Sigmoid colon (tissue), 7 donors: Measurements from ENCODE around the gene SREBF2. TPM values are rescaled to one million over a fixed set of nuclear protein-coding genes. Genes with fewer than 3 reads are reported as not detected.

Source experiments
- DNase-seq: peaks from one replicate; pipeline ENCODE4 v3.0.0-alpha.2; 2019
- H3K27ac ChIP-seq, 4 donors: fragments of 200-600 bp; sonication (generic); one replicate each; pipeline ENCODE4 v1.5.1; 2016 to 2019; ENCODE audit warnings: mild to moderate bottlenecking in 1 of 4
- H3K27me3 ChIP-seq, 3 donors: fragments of 200-600 bp; sonication (generic); one replicate each; pipeline ENCODE4 v1.5.1; 2019; ENCODE audit warnings: mild to moderate bottlenecking in 1 of 3
- H3K36me3 ChIP-seq, 4 donors: fragments of 200-600 bp; sonication (generic); one replicate each; pipeline ENCODE4 v1.5.1; 2016 to 2019
- H3K4me1 ChIP-seq, 4 donors: fragments of 200-600 bp; sonication (generic); one replicate each; pipeline ENCODE4 v1.5.1; 2017 to 2019
- H3K4me3 ChIP-seq, 4 donors: fragments of 200-600 bp; sonication (generic); one replicate each; pipeline ENCODE4 v1.5.1; 2017 to 2019; ENCODE audit warnings: mild to moderate bottlenecking in 2 of 4, moderate library complexity in 1 of 4
- H3K9me3 ChIP-seq, 4 donors: fragments of 200-600 bp in 3 of 4; sonication (generic) in 3 of 4; one replicate each; pipeline versions ENCODE4 v1.5.1 to v1.6.1; 2013 to 2019
- EP300 ChIP-seq, 4 donors: sonication (generic); formaldehyde crosslinking; IDR thresholded peaks; one replicate each; pipeline ENCODE4 v1.6.1; 2017; ENCODE audit warnings: antibody characterized with exemption in 4 of 4
- POLR2A ChIP-seq, 2 donors: fragments of 450-650 bp; IDR thresholded peaks; one replicate each; pipeline ENCODE4 v1.6.1; 2016; ENCODE audit warnings: antibody characterized with exemption in 2 of 2, mild to moderate bottlenecking in 2 of 2, moderate library complexity in 2 of 2
- POLR2AphosphoS5 ChIP-seq, 4 donors: sonication (generic); formaldehyde crosslinking; IDR thresholded peaks; one replicate each; pipeline ENCODE4 v1.6.1; 2017; ENCODE audit warnings: antibody characterized with exemption in 4 of 4
- WGBS, 2 donors: extraction: QIAGEN DNeasy Blood & Tissue Kit; methylation state at CpG; one replicate each; pipeline ENCODE4 v1.1.7; 2013; 5-methylcytosine and 5-hydroxymethylcytosine counted together
- intact Hi-C: fragments of 100-400 bp; cut with DNase I; formaldehyde crosslinking; loops from one replicate; pipeline ENCODE4 v1.15.1; 2023
- polyA plus RNA-seq, 3 donors: library from polyadenylated mRNA; stranded (reverse); fragments of 200-250 nt; gene quantifications; one replicate each; pipeline ENCODE4 v1.2.3, GENCODE V29; 2013
- small RNA-seq, 3 donors: library from RNA; depleted of rRNA; stranded (forward); fragments of <200 nt; gene quantifications; one replicate each; pipeline ENCODE3, GENCODE V24; 2016
- total RNA-seq, 4 donors: library from RNA; depleted of rRNA; stranded (reverse); fragments of >200 nt; gene quantifications; one replicate each; pipeline ENCODE4 v1.1.0, GENCODE V29; 2016
- TF ChIP-seq, protein P1 (sequence below), 4 experiments: fragments of 450-650 bp in 3 of 4; fragments of 200-600 bp in 1 of 4; IDR thresholded peaks; one replicate each; pipeline ENCODE4 v1.5.1; 2016 to 2019; ENCODE audit warnings: antibody characterized with exemption in 4 of 4, mild to moderate bottlenecking in 3 of 4, moderate library complexity in 2 of 4
- donor health status: healthy with polysubstance abuse.
- donor health status: Bipolar disorder and iron deficiency.
- donor health status: healthy.

Gene SREBF2
- total and polyA plus RNA-seq, 7 donors = 13.8 to 132 (median 25.3) TPM

DNA sequence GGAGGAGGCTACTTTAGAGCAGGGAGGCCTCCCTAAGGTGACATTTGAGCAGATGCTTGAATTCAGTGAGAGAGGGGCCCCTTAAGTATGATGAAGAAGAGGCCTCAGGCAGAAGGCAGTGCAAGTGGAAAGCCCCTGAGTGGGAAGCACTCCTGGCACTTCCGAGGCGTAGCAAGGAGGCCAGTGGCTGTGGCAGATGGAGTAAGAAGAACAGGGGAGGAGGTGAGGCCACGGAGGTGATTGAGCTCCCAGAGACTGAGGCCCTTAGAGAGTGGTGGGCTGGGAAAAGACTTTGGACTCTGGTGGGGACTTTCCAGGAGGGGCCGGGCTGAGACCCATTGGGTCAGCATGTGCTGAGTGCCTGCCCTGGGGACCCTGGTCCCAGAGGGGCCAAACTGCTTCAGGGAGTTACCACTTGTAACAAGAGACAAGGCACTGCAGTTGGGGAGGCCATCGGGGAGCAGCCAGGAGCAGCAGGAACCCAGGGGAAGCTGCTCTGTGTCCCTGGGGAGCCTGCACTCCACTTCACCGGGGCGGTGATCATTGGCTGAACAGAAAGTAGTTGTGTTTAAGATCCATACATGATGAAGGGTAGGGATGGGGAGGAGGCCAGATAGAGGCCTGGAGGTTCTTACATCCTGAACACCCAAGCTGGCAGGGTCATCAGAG lies 116.5 kb downstream of the SREBF2 start:
- DNase-seq = no peak
- TF ChIP-seq POLR2A (IDR thresholded peaks at IDR 0.05) = no peak
- TF ChIP-seq EP300 (IDR thresholded peaks at IDR 0.05) = no peak
- TF ChIP-seq POLR2AphosphoS5 (IDR thresholded peaks at IDR 0.05) = no peak
- TF ChIP-seq, protein P1, sequence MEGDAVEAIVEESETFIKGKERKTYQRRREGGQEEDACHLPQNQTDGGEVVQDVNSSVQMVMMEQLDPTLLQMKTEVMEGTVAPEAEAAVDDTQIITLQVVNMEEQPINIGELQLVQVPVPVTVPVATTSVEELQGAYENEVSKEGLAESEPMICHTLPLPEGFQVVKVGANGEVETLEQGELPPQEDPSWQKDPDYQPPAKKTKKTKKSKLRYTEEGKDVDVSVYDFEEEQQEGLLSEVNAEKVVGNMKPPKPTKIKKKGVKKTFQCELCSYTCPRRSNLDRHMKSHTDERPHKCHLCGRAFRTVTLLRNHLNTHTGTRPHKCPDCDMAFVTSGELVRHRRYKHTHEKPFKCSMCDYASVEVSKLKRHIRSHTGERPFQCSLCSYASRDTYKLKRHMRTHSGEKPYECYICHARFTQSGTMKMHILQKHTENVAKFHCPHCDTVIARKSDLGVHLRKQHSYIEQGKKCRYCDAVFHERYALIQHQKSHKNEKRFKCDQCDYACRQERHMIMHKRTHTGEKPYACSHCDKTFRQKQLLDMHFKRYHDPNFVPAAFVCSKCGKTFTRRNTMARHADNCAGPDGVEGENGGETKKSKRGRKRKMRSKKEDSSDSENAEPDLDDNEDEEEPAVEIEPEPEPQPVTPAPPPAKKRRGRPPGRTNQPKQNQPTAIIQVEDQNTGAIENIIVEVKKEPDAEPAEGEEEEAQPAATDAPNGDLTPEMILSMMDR (IDR thresholded peaks at IDR 0.05) = no peak
- no peak overlapping the region for H3K4me3 ChIP-seq
- no peaks in the 10 kb centered on the region for H3K9me3 ChIP-seq
- H3K27ac ChIP-seq = no peak overlapping the region
- 81 to 91% methylated on average over 7 of the region's 7 CpGs for WGBS, 2 donors
- peaks cover 0 to 17% (median 11%) of the 10 kb centered on the region in 4 donors for H3K4me1 ChIP-seq
- intact Hi-C loops = no loop called here
- no peaks in the 10 kb centered on the region for H3K27me3 ChIP-seq
- no peaks in the 10 kb centered on the region for H3K36me3 ChIP-seq

DNA sequence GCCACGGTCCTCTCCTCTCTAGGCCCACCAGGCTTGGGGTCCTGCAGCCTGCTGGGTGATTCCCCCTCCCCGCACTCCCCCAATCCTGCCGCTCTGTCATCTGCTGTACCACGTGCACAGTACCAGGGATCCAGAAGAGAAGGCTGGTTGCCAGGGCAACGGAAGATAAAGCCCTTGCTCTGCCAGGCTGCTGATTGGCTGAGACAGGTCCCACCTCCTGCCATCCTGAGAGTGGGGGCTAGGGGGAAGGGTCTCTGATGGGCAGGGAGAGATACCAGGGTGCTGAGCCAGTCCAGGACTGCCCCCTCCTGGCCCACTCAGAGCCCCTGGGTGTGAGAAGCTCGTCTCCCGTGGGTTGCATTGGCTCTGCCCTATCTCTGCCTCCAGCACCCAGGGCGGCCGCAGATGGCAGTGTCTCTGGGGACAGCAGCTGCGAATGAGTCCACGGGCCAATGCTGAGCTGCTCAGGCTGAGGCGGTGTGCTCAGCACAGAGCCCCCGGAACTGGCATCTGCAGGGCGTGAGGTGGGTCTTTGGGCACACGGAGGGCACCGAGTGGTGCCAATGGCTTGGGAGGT lies 119.1 kb downstream of the SREBF2 start, which contains the start of gene SMIM45:
SMIM45 (plus strand) TSS at position 253 of the 577 bp plus-strand sequence.
- H3K27ac ChIP-seq = no peak within 1 kb of the TSS
- intact Hi-C loops = no loop called here
- no peaks in the 10 kb centered on the region for H3K9me3 ChIP-seq
- H3K4me3 ChIP-seq = no peak within 1 kb of the TSS
- H3K27me3 ChIP-seq = no peaks in the 10 kb centered on the region
- DNase-seq = no peak
- H3K4me1 ChIP-seq = peaks cover 0 to 4% (median 2%) of the 10 kb centered on the region in 4 donors
- no peaks in the 10 kb centered on the region for H3K36me3 ChIP-seq
- TF ChIP-seq EP300 (IDR thresholded peaks at IDR 0.05) (no peak), POLR2A (IDR thresholded peaks at IDR 0.05) (no peak), POLR2AphosphoS5 (IDR thresholded peaks at IDR 0.05) (no peak)
- WGBS, 2 donors = 70 to 82% methylated on average over 16 of the region's 16 CpGs

DNA sequence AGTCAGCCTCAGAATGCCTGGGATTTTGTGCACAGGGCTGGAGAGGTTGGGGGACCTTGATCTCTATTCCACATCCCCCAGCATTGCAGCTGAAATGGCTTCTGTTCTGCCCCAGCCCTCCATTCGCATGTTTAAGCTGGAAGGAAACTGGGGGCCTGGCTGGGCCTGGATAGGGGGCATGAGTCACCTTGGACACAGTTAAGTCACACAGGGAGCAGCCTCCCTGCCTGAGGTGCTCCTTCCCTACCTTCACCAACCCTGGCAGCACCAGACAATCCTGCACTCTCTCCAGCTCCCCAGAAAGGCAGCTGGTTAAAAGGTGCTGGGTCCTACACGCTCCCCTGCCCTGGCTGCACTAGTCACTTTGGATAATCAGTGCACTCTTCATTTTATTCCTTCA lies 119.8 kb downstream of the SREBF2 start:
- intact Hi-C loops = no loop called here
- WGBS, 2 donors = 89 to 94% methylated on average over 2 of the region's 2 CpGs
- Histone ChIP-seq H3K9me3 (no peaks in the 10 kb centered on the region), H3K27me3 (peaks cover 1 to 7% (median 4%) of the 10 kb centered on the region in 3 donors), H3K4me1 (peaks cover 0 to 6% (median 4%) of the 10 kb centered on the region in 4 donors), H3K27ac (no peak overlapping the region), H3K36me3 (no peaks in the 10 kb centered on the region), H3K4me3 (no peak overlapping the region)
- no peak for TF ChIP-seq POLR2A (IDR thresholded peaks at IDR 0.05)
- TF ChIP-seq, protein P1 (IDR thresholded peaks at IDR 0.05) = no peak
- no peak for TF ChIP-seq POLR2AphosphoS5 (IDR thresholded peaks at IDR 0.05)
- TF ChIP-seq EP300 (IDR thresholded peaks at IDR 0.05) = no peak
- no peak for DNase-seq

Small RNAs within 50 kb of the gene (small RNA-seq; reads per million reads assigned to genes)
- gene MIR33A = 0 to 0.86 (median 0.12) reads per million in 3 donors

Other genes starting within 250 kb of the SREBF2 start
- 10 to 100 TPM; 35.0 to 58.9 (median 43.6) TPM for gene PMM1, start 243.3 kb upstream of the SREBF2 start, total RNA-seq
- 100 to 1,000 TPM in 1 of 3 donors, 10 to 100 TPM in 2; 52.4 to 102 (median 67.3) TPM for gene PMM1, start 243.3 kb upstream of the SREBF2 start, polyA plus RNA-seq
- 10 to 100 TPM; 11.0 to 29.1 (median 16.9) TPM for gene DESI1, start 212.1 kb upstream of the SREBF2 start, total RNA-seq
- 10 to 100 TPM; 10.2 to 19.2 (median 12.5) TPM for gene DESI1, start 212.1 kb upstream of the SREBF2 start, polyA plus RNA-seq
- gene XRCC6, start 211.8 kb upstream of the SREBF2 start, total RNA-seq = 100 to 1,000 TPM; 143 to 220 (median 202) TPM
- 100 to 1,000 TPM; 141 to 203 (median 149) TPM for gene XRCC6, start 211.8 kb upstream of the SREBF2 start, polyA plus RNA-seq
- gene SNU13, start 144.2 kb upstream of the SREBF2 start, total RNA-seq = 100 to 1,000 TPM in 2 of 4 donors, 10 to 100 TPM in 2; 69.8 to 121 (median 99.0) TPM
- 100 to 1,000 TPM; 103 to 146 (median 125) TPM for gene SNU13, start 144.2 kb upstream of the SREBF2 start, polyA plus RNA-seq
- gene MEI1, start 133.6 kb upstream of the SREBF2 start, total RNA-seq = 1 to 10 TPM in 1 of 4 donors, under 1 TPM in 1, not detected in 2; 0.54 to 1.2 TPM
- gene MEI1, start 133.6 kb upstream of the SREBF2 start, polyA plus RNA-seq = 1 to 10 TPM in 2 of 3 donors, under 1 TPM in 1; 0.60 to 6.4 (median 1.4) TPM
- 1 to 10 TPM; 4.5 to 8.6 (median 7.9) TPM for gene CCDC134, start 32.4 kb upstream of the SREBF2 start, total RNA-seq
- gene CCDC134, start 32.4 kb upstream of the SREBF2 start, polyA plus RNA-seq = 1 to 10 TPM in 2 of 3 donors, under 1 TPM in 1; 0.60 to 6.1 (median 3.0) TPM
- not detected for gene SHISA8, start 82.0 kb downstream of the SREBF2 start, total RNA-seq
- under 1 TPM in 1 of 3 donors, not detected in 2; 0.12 TPM for gene SHISA8, start 82.0 kb downstream of the SREBF2 start, polyA plus RNA-seq
- gene TNFRSF13C, start 93.7 kb downstream of the SREBF2 start, total RNA-seq = not detected
- gene TNFRSF13C, start 93.7 kb downstream of the SREBF2 start, polyA plus RNA-seq = 10 to 100 TPM in 1 of 3 donors, 1 to 10 TPM in 1, under 1 TPM in 1; 0.23 to 23.9 (median 1.2) TPM
- 1 to 10 TPM in 3 of 4 donors, not detected in 1; 1.1 to 5.4 (median 2.5) TPM for gene CENPM, start 114.0 kb downstream of the SREBF2 start, total RNA-seq
- gene CENPM, start 114.0 kb downstream of the SREBF2 start, polyA plus RNA-seq = 10 to 100 TPM; 24.0 to 48.5 (median 35.8) TPM
- 1 to 10 TPM; 1.1 to 1.6 (median 1.3) TPM for gene SEPTIN3, start 136.3 kb downstream of the SREBF2 start, total RNA-seq
- under 1 TPM; 0.46 to 0.71 (median 0.60) TPM for gene SEPTIN3, start 136.3 kb downstream of the SREBF2 start, polyA plus RNA-seq
- gene WBP2NL, start 165.7 kb downstream of the SREBF2 start, total RNA-seq = 1 to 10 TPM in 1 of 4 donors, under 1 TPM in 3; 0.71 to 2.8 (median 0.89) TPM
- gene WBP2NL, start 165.7 kb downstream of the SREBF2 start, polyA plus RNA-seq = 1 to 10 TPM in 1 of 3 donors, under 1 TPM in 1, not detected in 1; 0.89 to 1.2 TPM
- 10 to 100 TPM; 18.6 to 28.6 (median 21.7) TPM for gene NAGA, start 237.7 kb downstream of the SREBF2 start, total RNA-seq
- 10 to 100 TPM in 2 of 3 donors, 1 to 10 TPM in 1; 6.6 to 27.7 (median 20.1) TPM for gene NAGA, start 237.7 kb downstream of the SREBF2 start, polyA plus RNA-seq
- 10 to 100 TPM; 13.8 to 18.0 (median 15.6) TPM for gene PHETA2, start 241.1 kb downstream of the SREBF2 start, total RNA-seq
- gene PHETA2, start 241.1 kb downstream of the SREBF2 start, polyA plus RNA-seq = 10 to 100 TPM; 13.2 to 17.4 (median 13.4) TPM
- gene SMDT1, start 246.6 kb downstream of the SREBF2 start, total RNA-seq = 10 to 100 TPM; 12.1 to 23.9 (median 21.9) TPM
- 100 to 1,000 TPM in 2 of 3 donors, 10 to 100 TPM in 1; 87.4 to 187 (median 181) TPM for gene SMDT1, start 246.6 kb downstream of the SREBF2 start, polyA plus RNA-seq